Esophagus squamous epithelium (tissue), 5 donors: ENCODE results near the gene GPATCH3. TPM values are rescaled to one million over a fixed set of nuclear protein-coding genes. Genes with fewer than 3 reads are reported as not detected.

Source experiments
- DNase-seq: peaks from one replicate; lab custom pipeline; 2025; lab: John Stamatoyannopoulos, UW
- H3K27ac ChIP-seq, 4 donors: fragments of 200-600 bp; sonication (generic); one replicate each; pipeline ENCODE4 v1.5.1; 2016 to 2019; ENCODE audit warnings: mild to moderate bottlenecking in 1 of 4
- H3K27me3 ChIP-seq, 4 donors: fragments of 200-600 bp; sonication (generic); 1 replicate in 3 of 4; 2 replicates in 1 of 4; pipeline versions ENCODE4 v1.5.1 to v1.6.0; 2017 to 2021; ENCODE audit warnings: antibody characterized with exemption in 1 of 4
- H3K36me3 ChIP-seq, 3 donors: fragments of 200-600 bp; sonication (generic); one replicate each; pipeline ENCODE4 v1.5.1; 2016 to 2019
- H3K4me1 ChIP-seq, 3 donors: fragments of 200-600 bp; sonication (generic); one replicate each; pipeline ENCODE4 v1.5.1; 2017 to 2019
- H3K4me3 ChIP-seq, 4 donors: fragments of 200-600 bp; sonication (generic); 1 replicate in 3 of 4; 2 replicates in 1 of 4; pipeline ENCODE4 v1.5.1; 2016 to 2019; ENCODE audit warnings: mild to moderate bottlenecking in 2 of 4, moderate library complexity in 1 of 4
- H3K9me3 ChIP-seq, 3 donors: fragments of 200-600 bp; sonication (generic); one replicate each; pipeline ENCODE4 v1.5.1; 2016 to 2019
- CTCF ChIP-seq, 6 experiments: fragments of 450-650 bp in 4 of 6; fragments of 200-600 bp in 2 of 6; sonication (generic) in 2 of 6; IDR thresholded peaks; one replicate each; pipeline ENCODE4 v1.5.1; 2016 to 2019; ENCODE audit warnings: antibody characterized with exemption in 6 of 6, mild to moderate bottlenecking in 4 of 6, moderate library complexity in 4 of 6
- POLR2A ChIP-seq, 4 donors: fragments of 450-650 bp; IDR thresholded peaks; one replicate each; pipeline ENCODE4 v1.6.1; 2017; ENCODE audit warnings: antibody characterized with exemption in 4 of 4, mild to moderate bottlenecking in 4 of 4, moderate library complexity in 3 of 4
- WGBS, 2 donors: methylation state at CpG; one replicate each; pipeline ENCODE4 v1.1.5; 2018; 5-methylcytosine and 5-hydroxymethylcytosine counted together
- intact Hi-C: fragments of 100-400 bp; cut with DNase I; formaldehyde crosslinking; loops from one replicate; pipeline ENCODE4 v1.15.0; 2022
- total RNA-seq, 4 donors: library from RNA; depleted of rRNA; stranded (reverse); fragments of >200 nt; gene quantifications; one replicate each; pipeline ENCODE4 v1.1.0, GENCODE V29; 2016
- donor health status: DM: yes; HTN: yes; CAD: no.

The GPATCH3 gene
- total RNA-seq, 4 donors from 2014 or later, result 6.9 to 11.2 (median 7.6) TPM

DNA sequence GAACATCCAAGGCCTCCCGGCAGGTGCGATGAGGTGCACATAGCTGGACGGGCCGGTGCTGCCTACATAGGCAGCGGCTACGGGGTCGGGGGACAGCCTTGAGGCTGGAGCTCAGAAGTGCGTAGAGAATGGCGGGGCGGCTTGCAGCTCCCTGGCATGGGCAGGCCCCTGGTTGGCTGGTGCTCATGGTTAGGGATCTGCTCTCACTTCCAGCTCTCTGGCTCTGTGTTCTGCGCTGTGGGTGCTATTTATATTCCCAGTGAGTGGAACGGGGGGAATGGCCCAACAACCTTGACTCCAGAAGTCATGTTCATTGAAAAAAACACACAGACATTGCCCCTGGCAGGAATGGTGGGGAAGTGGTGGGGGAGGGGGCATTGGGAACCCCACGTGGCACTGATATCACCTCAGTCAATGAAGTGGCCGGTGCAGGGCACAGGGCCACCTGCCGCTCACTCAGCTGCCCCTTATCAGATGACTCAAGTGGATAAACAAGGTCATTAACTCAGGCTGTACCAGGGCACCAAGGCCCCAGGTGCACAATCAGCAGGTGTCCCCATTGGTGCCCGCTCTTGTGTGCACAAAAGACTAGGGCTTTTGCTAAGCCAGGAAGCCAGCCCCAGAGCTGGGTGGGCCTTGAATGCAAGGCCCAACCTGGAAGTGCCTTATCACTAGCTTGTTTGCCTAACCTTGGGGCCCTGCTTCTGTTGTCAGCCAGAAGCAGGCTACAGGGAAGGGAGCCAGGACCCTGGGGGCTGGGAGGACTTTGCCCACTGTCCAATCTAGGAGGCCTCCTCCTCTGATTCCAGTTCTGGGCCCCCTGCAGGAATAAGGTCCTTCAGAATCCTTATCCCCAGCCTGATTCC lies 13.7 kb upstream of the GPATCH3 start, which contains the start of gene NR0B2:
Gene NR0B2 (minus strand): TSS at position 222 of the 866 bp plus-strand sequence. CDS start 35 bp downstream, at position 187.
- no peak for DNase-seq
- H3K4me1 ChIP-seq, result no peaks in the 10 kb centered on the region
- H3K4me3 ChIP-seq, result no peak within 1 kb of the TSS
- H3K27me3 ChIP-seq, result no peaks in the 10 kb centered on the region
- H3K27ac ChIP-seq, result no peak within 1 kb of the TSS
- no peaks in the 10 kb centered on the region for H3K9me3 ChIP-seq
- intact Hi-C loops, result no loop called here
- TF ChIP-seq CTCF (IDR thresholded peaks at IDR 0.05) (no peak), POLR2A (IDR thresholded peaks at IDR 0.05) (no peak)
- H3K36me3 ChIP-seq, result no peaks in the 10 kb centered on the region
- WGBS, 2 donors, result 76 to 88% methylated on average over 5 to 12 of the region's 16 CpGs

DNA sequence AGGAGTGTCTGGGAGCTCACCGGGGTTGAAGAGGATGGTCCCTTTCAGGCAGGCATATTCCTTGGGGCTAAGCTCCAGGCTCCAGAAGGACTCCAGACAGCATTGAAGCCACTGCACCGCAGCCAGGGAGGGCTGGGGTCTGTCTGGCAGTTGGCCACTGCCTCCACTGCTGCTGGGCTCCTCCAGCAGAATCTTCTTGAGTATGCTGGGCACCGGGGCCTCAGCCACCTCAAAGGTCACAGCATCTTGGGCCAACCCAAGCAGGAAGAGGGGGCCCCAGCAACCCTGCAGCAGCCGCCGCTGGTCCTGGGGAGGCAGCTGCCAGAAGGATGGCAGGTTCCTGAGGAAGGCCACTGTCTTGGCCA lies 13.1 kb upstream of the GPATCH3 start:
- intact Hi-C loops, result no loop called here
- Histone ChIP-seq H3K36me3 (no peaks in the 10 kb centered on the region), H3K4me1 (no peaks in the 10 kb centered on the region), H3K9me3 (no peaks in the 10 kb centered on the region), H3K27me3 (no peaks in the 10 kb centered on the region), H3K27ac (no peak overlapping the region), H3K4me3 (no peak overlapping the region)
- no peak for DNase-seq
- TF ChIP-seq CTCF (IDR thresholded peaks at IDR 0.05) (no peak), POLR2A (IDR thresholded peaks at IDR 0.05) (no peak)
- WGBS, 2 donors, result 100% methylated on average over 1 of the region's 5 CpGs; no CpG with 5 or more reads in 1 of the 2 donors

GRCh38 chr1:26912147-26912490 lies 11.9 kb upstream of the GPATCH3 start:
- Histone ChIP-seq H3K4me1 (no peaks in the 10 kb centered on the region), H3K36me3 (no peaks in the 10 kb centered on the region), H3K27ac (no peak overlapping the region), H3K4me3 (no peak overlapping the region), H3K27me3 (no peaks in the 10 kb centered on the region), H3K9me3 (no peaks in the 10 kb centered on the region)
- intact Hi-C loops, result no loop called here
- TF ChIP-seq POLR2A (IDR thresholded peaks at IDR 0.05) (no peak), CTCF (IDR thresholded peaks at IDR 0.05) (no peak)
- WGBS, 2 donors, result 40 to 61% methylated on average over 2 of the region's 2 CpGs
- DNase-seq, result no peak

- DNase-seq, result no peak
- Histone ChIP-seq H3K27ac (no peak overlapping the region), H3K4me3 (no peak overlapping the region), H3K27me3 (no peaks in the 10 kb centered on the region), H3K4me1 (no peaks in the 10 kb centered on the region), H3K9me3 (no peaks in the 10 kb centered on the region), H3K36me3 (no peaks in the 10 kb centered on the region)
- intact Hi-C loops, result no loop called here
- WGBS, 2 donors, result 80 to 86% methylated on average over 2 to 7 of the region's 8 CpGs
- TF ChIP-seq POLR2A (IDR thresholded peaks at IDR 0.05), result no peak
- no peak for TF ChIP-seq CTCF (IDR thresholded peaks at IDR 0.05)
These were observed 11.3 kb upstream of the GPATCH3 start for GRCh38 chr1:26911399-26912146.
